ENCODE results near the gene ANKK1.

Gene ANKK1

GRCh38 chr11:113387605-113388211 is at the start of gene ANKK1:
TSS of gene ANKK1 (plus strand) at chr11:113387779. CDS start at chr11:113387885, 106 bp downstream.
- H3K27ac ChIP-seq = no peak within 1 kb of the TSS
- no peaks in the 10 kb centered on the region for H3K36me3 ChIP-seq
- H3K27me3 ChIP-seq (ENCODE audit: insufficient read depth, low read depth, severe bottlenecking) = peaks cover 24% of the 10 kb centered on the region
- H3K9me3 ChIP-seq (ENCODE audit: severe bottlenecking) = no peaks in the 10 kb centered on the region
- peak; percentile 89 for TF ChIP-seq CTCF (IDR thresholded peaks at IDR 0.05; ENCODE audit: low read depth, low read length)
- H3K4me3 ChIP-seq (ENCODE audit: low read depth, low read length) = peak within 1 kb of the TSS; percentile 33
- DNase-seq = peak; percentile 61

- H3K36me3 ChIP-seq = peaks cover 5% of the 10 kb centered on the region; the same call in 1 of the 2 replicates
- no peak overlapping the region for H3K4me3 ChIP-seq (ENCODE audit: low read depth, low read length)
- DNase-seq = peak; percentile 57
- peaks cover under 1% of the 10 kb centered on the region for H3K9me3 ChIP-seq (ENCODE audit: severe bottlenecking)
- TF ChIP-seq CTCF (IDR thresholded peaks at IDR 0.05; ENCODE audit: low read depth, low read length) = peak; percentile 76
- no peak overlapping the region for H3K27ac ChIP-seq
- no peaks in the 10 kb centered on the region for H3K27me3 ChIP-seq (ENCODE audit: insufficient read depth, low read depth, severe bottlenecking)
These were observed 48.8 kb upstream of the ANKK1 start for GRCh38 chr11:113338730-113339129.

- peak; percentile 23 for DNase-seq
- Histone ChIP-seq H3K27me3 (ENCODE audit: insufficient read depth, low read depth, severe bottlenecking) (no peaks in the 10 kb centered on the region), H3K27ac (no peak overlapping the region), H3K4me3 (ENCODE audit: low read depth, low read length) (no peak overlapping the region), H3K9me3 (ENCODE audit: severe bottlenecking) (peaks cover 4% of the 10 kb centered on the region), H3K36me3 (peaks cover 8% of the 10 kb centered on the region)
- TF ChIP-seq CTCF (IDR thresholded peaks at IDR 0.05; ENCODE audit: low read depth, low read length) = no peak
These were observed 47.5 kb upstream of the ANKK1 start for GRCh38 chr11:113339929-113340589.

- peaks cover 6% of the 10 kb centered on the region for H3K36me3 ChIP-seq
- H3K27ac ChIP-seq = no peak overlapping the region
- DNase-seq = peak; percentile 68
- H3K27me3 ChIP-seq (ENCODE audit: insufficient read depth, low read depth, severe bottlenecking) = no peaks in the 10 kb centered on the region
- H3K4me3 ChIP-seq (ENCODE audit: low read depth, low read length) = no peak overlapping the region
- H3K9me3 ChIP-seq (ENCODE audit: severe bottlenecking) = peaks cover 4% of the 10 kb centered on the region
- no peak for TF ChIP-seq CTCF (IDR thresholded peaks at IDR 0.05; ENCODE audit: low read depth, low read length)
These were observed 46.0 kb upstream of the ANKK1 start for GRCh38 chr11:113341388-113342165.

- TF ChIP-seq CTCF (IDR thresholded peaks at IDR 0.05; ENCODE audit: low read depth, low read length) = no peak
These were observed 41.6 kb upstream of the ANKK1 start for GRCh38 chr11:113345978-113346377.

More at GRCh38 chr11:113345978-113346377, 41.6 kb upstream of the ANKK1 start:
- Histone ChIP-seq H3K9me3 (ENCODE audit: severe bottlenecking) (peaks cover 4% of the 10 kb centered on the region), H3K27ac (no peak overlapping the region), H3K4me3 (ENCODE audit: low read depth, low read length) (no peak overlapping the region), H3K36me3 (peaks cover 3% of the 10 kb centered on the region; the same call in 1 of the 2 replicates), H3K27me3 (ENCODE audit: insufficient read depth, low read depth, severe bottlenecking) (no peaks in the 10 kb centered on the region)
- DNase-seq = no peak

Data from WERI-Rb-1 (cell line).